ENCODE measurements around the gene SLC35F3. TPM values are rescaled to one million over a fixed set of nuclear protein-coding genes. Genes with fewer than 3 reads are reported as not detected.

SLC35F3 gene
- total RNA-seq, 1 experiment from 2014 or later: 0.94 TPM

DNA sequence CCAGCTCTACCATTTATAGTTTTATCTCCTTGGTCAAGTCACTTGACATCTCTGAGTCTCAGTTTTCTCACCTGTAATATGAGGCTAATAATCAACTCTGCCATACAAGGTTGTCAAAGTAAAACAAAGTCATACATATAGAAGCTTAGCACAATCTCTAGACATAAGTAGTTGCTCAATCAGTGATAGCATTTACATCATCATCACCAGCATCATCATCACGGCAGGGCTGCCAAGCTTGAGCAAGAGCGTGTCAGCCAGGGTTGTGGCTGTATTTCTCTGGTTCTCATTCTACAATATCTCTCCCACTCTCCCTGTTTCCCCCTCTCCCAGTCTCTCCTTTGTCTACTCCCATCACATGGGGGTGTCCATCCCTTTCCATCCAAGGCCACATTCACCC is 427.0 kb downstream of the SLC35F3 start:
- TF ChIP-seq NR2C2 (CRISPR knock-in tag; IDR thresholded peaks at IDR 0.05): no peak
- TF ChIP-seq GABPB1 (CRISPR knock-in tag; IDR thresholded peaks at IDR 0.05): peak; percentile 61; the same call in 1 of the 2 replicates
- POLR2A ChIA-PET: no interaction called here
- no peak for ATAC-seq
- CTCF ChIA-PET: interaction anchor here (1.7 kb wide), 1 partner anchor 9 kb away, joined by 5 read pairs; no protein-coding TSS in a partner anchor
- no peak overlapping the region for H3K4me3 Mint-ChIP-seq
- peaks cover 10% of the 10 kb centered on the region for H3K4me1 Mint-ChIP-seq
- peaks cover 5% of the 10 kb centered on the region for H3K27me3 Mint-ChIP-seq (ENCODE audit: low read depth)
- peaks cover 9% of the 10 kb centered on the region for H3K9me3 Mint-ChIP-seq
- no peak for DNase-seq (ENCODE audit: low spot score)
- no peak overlapping the region for H3K27ac Mint-ChIP-seq
- peaks cover 3% of the 10 kb centered on the region for H3K36me3 Mint-ChIP-seq

DNA sequence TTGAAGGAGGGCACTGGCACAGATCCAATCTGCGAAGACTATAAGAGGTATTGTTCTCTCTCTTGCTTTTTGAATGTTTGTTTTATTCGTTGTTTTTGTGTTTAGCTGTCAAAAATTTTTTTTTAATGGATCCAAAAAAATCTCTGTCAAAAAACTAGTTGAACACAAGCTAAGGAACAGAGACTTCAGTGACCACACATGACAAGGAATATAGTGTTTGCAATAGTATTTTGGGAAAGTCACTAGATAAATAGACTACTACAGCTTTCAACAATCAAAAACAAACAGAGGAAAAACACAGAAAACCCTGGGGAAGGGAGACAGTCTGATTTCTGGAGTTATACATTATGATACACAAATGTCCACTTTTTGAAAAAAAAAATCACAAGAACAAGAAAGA is 431.9 kb downstream of the SLC35F3 start:
- H3K9me3 Mint-ChIP-seq: peaks cover 56% of the 10 kb centered on the region
- H3K4me1 Mint-ChIP-seq: peaks cover 6% of the 10 kb centered on the region; the same call in 1 of the 2 replicates
- no peak for ATAC-seq
- CTCF ChIA-PET: interaction anchor here (2.5 to 3.0 kb wide), 2 partner anchors 9 to 13 kb away, joined by 8 to 10 read pairs; no protein-coding TSS in a partner anchor
- peaks cover 10% of the 10 kb centered on the region for H3K36me3 Mint-ChIP-seq
- no peak overlapping the region for H3K27ac Mint-ChIP-seq
- no peak overlapping the region for H3K4me3 Mint-ChIP-seq
- DNase-seq (ENCODE audit: low spot score): no peak
- H3K27me3 Mint-ChIP-seq (ENCODE audit: low read depth): no peaks in the 10 kb centered on the region; the same call in none of the 2 replicates
- POLR2A ChIA-PET: no interaction called here
- TF ChIP-seq, protein P1, sequence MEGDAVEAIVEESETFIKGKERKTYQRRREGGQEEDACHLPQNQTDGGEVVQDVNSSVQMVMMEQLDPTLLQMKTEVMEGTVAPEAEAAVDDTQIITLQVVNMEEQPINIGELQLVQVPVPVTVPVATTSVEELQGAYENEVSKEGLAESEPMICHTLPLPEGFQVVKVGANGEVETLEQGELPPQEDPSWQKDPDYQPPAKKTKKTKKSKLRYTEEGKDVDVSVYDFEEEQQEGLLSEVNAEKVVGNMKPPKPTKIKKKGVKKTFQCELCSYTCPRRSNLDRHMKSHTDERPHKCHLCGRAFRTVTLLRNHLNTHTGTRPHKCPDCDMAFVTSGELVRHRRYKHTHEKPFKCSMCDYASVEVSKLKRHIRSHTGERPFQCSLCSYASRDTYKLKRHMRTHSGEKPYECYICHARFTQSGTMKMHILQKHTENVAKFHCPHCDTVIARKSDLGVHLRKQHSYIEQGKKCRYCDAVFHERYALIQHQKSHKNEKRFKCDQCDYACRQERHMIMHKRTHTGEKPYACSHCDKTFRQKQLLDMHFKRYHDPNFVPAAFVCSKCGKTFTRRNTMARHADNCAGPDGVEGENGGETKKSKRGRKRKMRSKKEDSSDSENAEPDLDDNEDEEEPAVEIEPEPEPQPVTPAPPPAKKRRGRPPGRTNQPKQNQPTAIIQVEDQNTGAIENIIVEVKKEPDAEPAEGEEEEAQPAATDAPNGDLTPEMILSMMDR (IDR thresholded peaks at IDR 0.05): no peak
- TF ChIP-seq ZNF423 (CRISPR knock-in tag; IDR thresholded peaks at IDR 0.05) (no peak), ELF4 (CRISPR knock-in tag; IDR thresholded peaks at IDR 0.05; ENCODE audit: low read depth) (no peak), ESRRA (CRISPR knock-in tag; IDR thresholded peaks at IDR 0.05; ENCODE audit: borderline replicate concordance) (no peak), ZBTB21 (CRISPR knock-in tag; IDR thresholded peaks at IDR 0.05; ENCODE audit: borderline replicate concordance) (no peak), NR3C1 (CRISPR knock-in tag; conservative IDR thresholded peaks at IDR 0.05; ENCODE audit: low read depth) (no peak), EMX1 (CRISPR knock-in tag; IDR thresholded peaks at IDR 0.05) (no peak), CBFB (CRISPR knock-in tag; IDR thresholded peaks at IDR 0.05; ENCODE audit: low read depth) (no peak)
- TF ChIP-seq, protein P2, sequence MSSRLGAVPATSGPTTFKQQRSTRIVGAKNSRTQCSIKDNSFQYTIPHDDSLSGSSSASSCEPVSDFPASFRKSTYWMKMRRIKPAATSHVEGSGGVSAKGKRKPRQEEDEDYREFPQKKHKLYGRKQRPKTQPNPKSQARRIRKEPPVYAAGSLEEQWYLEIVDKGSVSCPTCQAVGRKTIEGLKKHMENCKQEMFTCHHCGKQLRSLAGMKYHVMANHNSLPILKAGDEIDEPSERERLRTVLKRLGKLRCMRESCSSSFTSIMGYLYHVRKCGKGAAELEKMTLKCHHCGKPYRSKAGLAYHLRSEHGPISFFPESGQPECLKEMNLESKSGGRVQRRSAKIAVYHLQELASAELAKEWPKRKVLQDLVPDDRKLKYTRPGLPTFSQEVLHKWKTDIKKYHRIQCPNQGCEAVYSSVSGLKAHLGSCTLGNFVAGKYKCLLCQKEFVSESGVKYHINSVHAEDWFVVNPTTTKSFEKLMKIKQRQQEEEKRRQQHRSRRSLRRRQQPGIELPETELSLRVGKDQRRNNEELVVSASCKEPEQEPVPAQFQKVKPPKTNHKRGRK (CRISPR knock-in tag; IDR thresholded peaks at IDR 0.05; ENCODE audit: borderline replicate concordance): no peak
- TF ChIP-seq, protein P3, sequence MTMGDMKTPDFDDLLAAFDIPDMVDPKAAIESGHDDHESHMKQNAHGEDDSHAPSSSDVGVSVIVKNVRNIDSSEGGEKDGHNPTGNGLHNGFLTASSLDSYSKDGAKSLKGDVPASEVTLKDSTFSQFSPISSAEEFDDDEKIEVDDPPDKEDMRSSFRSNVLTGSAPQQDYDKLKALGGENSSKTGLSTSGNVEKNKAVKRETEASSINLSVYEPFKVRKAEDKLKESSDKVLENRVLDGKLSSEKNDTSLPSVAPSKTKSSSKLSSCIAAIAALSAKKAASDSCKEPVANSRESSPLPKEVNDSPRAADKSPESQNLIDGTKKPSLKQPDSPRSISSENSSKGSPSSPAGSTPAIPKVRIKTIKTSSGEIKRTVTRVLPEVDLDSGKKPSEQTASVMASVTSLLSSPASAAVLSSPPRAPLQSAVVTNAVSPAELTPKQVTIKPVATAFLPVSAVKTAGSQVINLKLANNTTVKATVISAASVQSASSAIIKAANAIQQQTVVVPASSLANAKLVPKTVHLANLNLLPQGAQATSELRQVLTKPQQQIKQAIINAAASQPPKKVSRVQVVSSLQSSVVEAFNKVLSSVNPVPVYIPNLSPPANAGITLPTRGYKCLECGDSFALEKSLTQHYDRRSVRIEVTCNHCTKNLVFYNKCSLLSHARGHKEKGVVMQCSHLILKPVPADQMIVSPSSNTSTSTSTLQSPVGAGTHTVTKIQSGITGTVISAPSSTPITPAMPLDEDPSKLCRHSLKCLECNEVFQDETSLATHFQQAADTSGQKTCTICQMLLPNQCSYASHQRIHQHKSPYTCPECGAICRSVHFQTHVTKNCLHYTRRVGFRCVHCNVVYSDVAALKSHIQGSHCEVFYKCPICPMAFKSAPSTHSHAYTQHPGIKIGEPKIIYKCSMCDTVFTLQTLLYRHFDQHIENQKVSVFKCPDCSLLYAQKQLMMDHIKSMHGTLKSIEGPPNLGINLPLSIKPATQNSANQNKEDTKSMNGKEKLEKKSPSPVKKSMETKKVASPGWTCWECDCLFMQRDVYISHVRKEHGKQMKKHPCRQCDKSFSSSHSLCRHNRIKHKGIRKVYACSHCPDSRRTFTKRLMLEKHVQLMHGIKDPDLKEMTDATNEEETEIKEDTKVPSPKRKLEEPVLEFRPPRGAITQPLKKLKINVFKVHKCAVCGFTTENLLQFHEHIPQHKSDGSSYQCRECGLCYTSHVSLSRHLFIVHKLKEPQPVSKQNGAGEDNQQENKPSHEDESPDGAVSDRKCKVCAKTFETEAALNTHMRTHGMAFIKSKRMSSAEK (CRISPR knock-in tag; IDR thresholded peaks at IDR 0.05; ENCODE audit: borderline replicate concordance): no peak
- TF ChIP-seq, protein P4, sequence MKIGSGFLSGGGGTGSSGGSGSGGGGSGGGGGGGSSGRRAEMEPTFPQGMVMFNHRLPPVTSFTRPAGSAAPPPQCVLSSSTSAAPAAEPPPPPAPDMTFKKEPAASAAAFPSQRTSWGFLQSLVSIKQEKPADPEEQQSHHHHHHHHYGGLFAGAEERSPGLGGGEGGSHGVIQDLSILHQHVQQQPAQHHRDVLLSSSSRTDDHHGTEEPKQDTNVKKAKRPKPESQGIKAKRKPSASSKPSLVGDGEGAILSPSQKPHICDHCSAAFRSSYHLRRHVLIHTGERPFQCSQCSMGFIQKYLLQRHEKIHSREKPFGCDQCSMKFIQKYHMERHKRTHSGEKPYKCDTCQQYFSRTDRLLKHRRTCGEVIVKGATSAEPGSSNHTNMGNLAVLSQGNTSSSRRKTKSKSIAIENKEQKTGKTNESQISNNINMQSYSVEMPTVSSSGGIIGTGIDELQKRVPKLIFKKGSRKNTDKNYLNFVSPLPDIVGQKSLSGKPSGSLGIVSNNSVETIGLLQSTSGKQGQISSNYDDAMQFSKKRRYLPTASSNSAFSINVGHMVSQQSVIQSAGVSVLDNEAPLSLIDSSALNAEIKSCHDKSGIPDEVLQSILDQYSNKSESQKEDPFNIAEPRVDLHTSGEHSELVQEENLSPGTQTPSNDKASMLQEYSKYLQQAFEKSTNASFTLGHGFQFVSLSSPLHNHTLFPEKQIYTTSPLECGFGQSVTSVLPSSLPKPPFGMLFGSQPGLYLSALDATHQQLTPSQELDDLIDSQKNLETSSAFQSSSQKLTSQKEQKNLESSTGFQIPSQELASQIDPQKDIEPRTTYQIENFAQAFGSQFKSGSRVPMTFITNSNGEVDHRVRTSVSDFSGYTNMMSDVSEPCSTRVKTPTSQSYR (CRISPR knock-in tag; IDR thresholded peaks at IDR 0.05): no peak
- TF ChIP-seq, protein P5, sequence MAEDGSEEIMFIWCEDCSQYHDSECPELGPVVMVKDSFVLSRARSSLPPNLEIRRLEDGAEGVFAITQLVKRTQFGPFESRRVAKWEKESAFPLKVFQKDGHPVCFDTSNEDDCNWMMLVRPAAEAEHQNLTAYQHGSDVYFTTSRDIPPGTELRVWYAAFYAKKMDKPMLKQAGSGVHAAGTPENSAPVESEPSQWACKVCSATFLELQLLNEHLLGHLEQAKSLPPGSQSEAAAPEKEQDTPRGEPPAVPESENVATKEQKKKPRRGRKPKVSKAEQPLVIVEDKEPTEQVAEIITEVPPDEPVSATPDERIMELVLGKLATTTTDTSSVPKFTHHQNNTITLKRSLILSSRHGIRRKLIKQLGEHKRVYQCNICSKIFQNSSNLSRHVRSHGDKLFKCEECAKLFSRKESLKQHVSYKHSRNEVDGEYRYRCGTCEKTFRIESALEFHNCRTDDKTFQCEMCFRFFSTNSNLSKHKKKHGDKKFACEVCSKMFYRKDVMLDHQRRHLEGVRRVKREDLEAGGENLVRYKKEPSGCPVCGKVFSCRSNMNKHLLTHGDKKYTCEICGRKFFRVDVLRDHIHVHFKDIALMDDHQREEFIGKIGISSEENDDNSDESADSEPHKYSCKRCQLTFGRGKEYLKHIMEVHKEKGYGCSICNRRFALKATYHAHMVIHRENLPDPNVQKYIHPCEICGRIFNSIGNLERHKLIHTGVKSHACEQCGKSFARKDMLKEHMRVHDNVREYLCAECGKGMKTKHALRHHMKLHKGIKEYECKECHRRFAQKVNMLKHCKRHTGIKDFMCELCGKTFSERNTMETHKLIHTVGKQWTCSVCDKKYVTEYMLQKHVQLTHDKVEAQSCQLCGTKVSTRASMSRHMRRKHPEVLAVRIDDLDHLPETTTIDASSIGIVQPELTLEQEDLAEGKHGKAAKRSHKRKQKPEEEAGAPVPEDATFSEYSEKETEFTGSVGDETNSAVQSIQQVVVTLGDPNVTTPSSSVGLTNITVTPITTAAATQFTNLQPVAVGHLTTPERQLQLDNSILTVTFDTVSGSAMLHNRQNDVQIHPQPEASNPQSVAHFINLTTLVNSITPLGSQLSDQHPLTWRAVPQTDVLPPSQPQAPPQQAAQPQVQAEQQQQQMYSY (CRISPR knock-in tag; IDR thresholded peaks at IDR 0.05): no peak
- TF ChIP-seq, protein P6, sequence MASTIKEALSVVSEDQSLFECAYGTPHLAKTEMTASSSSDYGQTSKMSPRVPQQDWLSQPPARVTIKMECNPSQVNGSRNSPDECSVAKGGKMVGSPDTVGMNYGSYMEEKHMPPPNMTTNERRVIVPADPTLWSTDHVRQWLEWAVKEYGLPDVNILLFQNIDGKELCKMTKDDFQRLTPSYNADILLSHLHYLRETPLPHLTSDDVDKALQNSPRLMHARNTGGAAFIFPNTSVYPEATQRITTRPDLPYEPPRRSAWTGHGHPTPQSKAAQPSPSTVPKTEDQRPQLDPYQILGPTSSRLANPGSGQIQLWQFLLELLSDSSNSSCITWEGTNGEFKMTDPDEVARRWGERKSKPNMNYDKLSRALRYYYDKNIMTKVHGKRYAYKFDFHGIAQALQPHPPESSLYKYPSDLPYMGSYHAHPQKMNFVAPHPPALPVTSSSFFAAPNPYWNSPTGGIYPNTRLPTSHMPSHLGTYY (CRISPR knock-in tag; IDR thresholded peaks at IDR 0.05): no peak
